Small intestine (tissue), 7 donors: Measurements from ENCODE around the gene CYREN. TPM values are rescaled to one million over a fixed set of nuclear protein-coding genes. Genes with fewer than 3 reads are reported as not detected.

Experiments
- DNase-seq, 2 donors: peaks; one replicate each; pipeline versions ENCODE4 v3.0.0 to v3.0.0-alpha.2; 2013
- FAIRE-seq: peaks from 2 replicates; lab custom pipeline; 2012; peaks lifted over from hg19 to GRCh38; lab: Jason Lieb, UNC
- H3K27ac ChIP-seq, 3 donors: one replicate each; pipeline ENCODE4 v1.5.1; 2013; ENCODE audit warnings: low read length in 2 of 3, mild to moderate bottlenecking in 2 of 3, control low read depth in 1 of 3, inconsistent platforms in 1 of 3, low read depth in 1 of 3, moderate library complexity in 1 of 3
- H3K27me3 ChIP-seq, 3 donors: one replicate each; pipeline ENCODE4 v1.6.1; 2013; ENCODE audit warnings: low read length in 3 of 3, inconsistent platforms in 1 of 3; ENCODE audit not compliant: control insufficient read depth in 3 of 3, insufficient read depth in 3 of 3
- H3K36me3 ChIP-seq, 3 donors: one replicate each; pipeline ENCODE4 v1.6.1; 2013; ENCODE audit warnings: low read length in 3 of 3, inconsistent platforms in 1 of 3, low read depth in 1 of 3, mild to moderate bottlenecking in 1 of 3, moderate library complexity in 1 of 3; ENCODE audit not compliant: control insufficient read depth in 3 of 3, insufficient read depth in 2 of 3
- H3K4me1 ChIP-seq, 3 donors: one replicate each; pipeline ENCODE4 v1.6.1; 2013; ENCODE audit warnings: low read length in 2 of 3, inconsistent platforms in 1 of 3, low read depth in 1 of 3, mild to moderate bottlenecking in 1 of 3, moderate library complexity in 1 of 3; ENCODE audit not compliant: control insufficient read depth in 3 of 3, insufficient read depth in 2 of 3
- H3K4me3 ChIP-seq, 3 donors: one replicate each; pipeline ENCODE4 v1.5.1; 2013; ENCODE audit warnings: low read length in 3 of 3, control low read depth in 1 of 3, inconsistent platforms in 1 of 3, low read depth in 1 of 3, mild to moderate bottlenecking in 1 of 3, moderate library complexity in 1 of 3
- H3K9me3 ChIP-seq, 2 donors: one replicate each; pipeline ENCODE4 v1.6.1; 2013; ENCODE audit warnings: low read depth in 1 of 2, low read length in 1 of 2; ENCODE audit not compliant: control insufficient read depth in 2 of 2, insufficient read depth in 1 of 2
- WGBS, 3 donors: extraction: QIAGEN DNeasy Blood & Tissue Kit; methylation state at CpG; one replicate each; pipeline ENCODE4 v1.1.7; 2013; 5-methylcytosine and 5-hydroxymethylcytosine counted together
- polyA plus RNA-seq, 4 donors: library from polyadenylated mRNA; stranded (reverse) in 3 of 4; unstranded in 1 of 4; fragments of 200-250 nt in 3 of 4; fragments of 120-200 nt in 1 of 4; gene quantifications; one replicate each; pipeline versions ENCODE4 v1.2.1 to v1.2.3, GENCODE V29; 2013
- donor health status: healthy with polysubstance abuse.
- donor health status: control.
- donor health status: control.
- donor health status: Bipolar disorder and iron deficiency.
- donor health status: healthy.

CYREN gene
- polyA plus RNA-seq, 4 donors = 26.6 to 33.8 (median 28.9) TPM

DNA sequence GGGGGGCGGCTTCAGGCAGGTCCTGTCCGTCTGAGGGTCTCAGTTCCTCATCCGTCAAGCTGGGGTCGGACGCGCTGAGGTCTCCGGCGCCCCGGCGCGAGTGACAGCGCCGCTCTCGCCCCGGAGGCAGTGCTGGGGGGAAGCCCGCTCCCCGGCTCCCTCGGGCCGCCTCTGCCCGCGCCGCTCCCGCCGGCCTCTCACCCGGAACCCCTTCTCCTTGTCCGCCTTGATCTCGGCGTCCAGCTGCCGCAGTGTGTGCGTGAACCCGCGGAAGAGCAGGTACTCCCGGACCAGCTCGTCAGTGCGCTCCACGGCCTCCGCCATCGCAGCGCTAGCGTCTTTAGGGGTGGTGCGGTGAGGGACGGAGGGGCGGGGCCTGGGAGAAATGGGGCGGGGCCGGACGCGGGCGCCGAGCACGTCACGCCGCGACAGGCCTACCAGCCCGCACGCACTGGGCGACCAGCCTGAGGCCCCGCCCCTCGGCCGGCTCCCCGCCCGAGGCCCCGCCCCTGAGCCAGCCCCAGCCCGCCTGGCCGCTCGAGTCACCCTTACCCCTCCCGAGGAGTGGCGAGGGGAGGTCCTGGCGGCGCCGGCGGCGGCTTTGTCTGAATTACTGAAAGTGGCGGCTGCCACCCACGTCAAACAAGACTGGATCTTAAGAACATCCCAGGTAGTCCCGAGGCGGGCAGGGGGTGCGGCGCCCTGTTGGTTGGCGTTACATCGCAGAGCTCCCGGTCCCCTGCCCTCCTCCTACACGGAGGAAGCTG, 40.9 kb upstream of the CYREN start, which contains the start of gene WDR91:
Gene WDR91, minus strand, starts transcription at position 348 of the 767 bp plus-strand sequence. Its CDS starts 24 bp downstream, at position 324.
- no peaks in the 10 kb centered on the region for H3K9me3 ChIP-seq
- peaks cover 0 to 3% (median 0%) of the 10 kb centered on the region in 3 donors for H3K4me1 ChIP-seq
- peaks cover 0 to 31% (median 0%) of the 10 kb centered on the region in 3 donors for H3K27me3 ChIP-seq
- peak within 1 kb of the TSS; percentile 73 to 83 (median 78) for H3K4me3 ChIP-seq
- FAIRE-seq (no peak), DNase-seq (peak; percentile 93 to 96)
- 0 to 1% (median 0%) methylated on average over 68 to 82 of the region's 82 CpGs for whole genome bisulfite sequencing, 3 donors
- peak within 1 kb of the TSS; percentile 58 to 96 (median 70) for H3K27ac ChIP-seq
- H3K36me3 ChIP-seq = no peaks in the 10 kb centered on the region

DNA sequence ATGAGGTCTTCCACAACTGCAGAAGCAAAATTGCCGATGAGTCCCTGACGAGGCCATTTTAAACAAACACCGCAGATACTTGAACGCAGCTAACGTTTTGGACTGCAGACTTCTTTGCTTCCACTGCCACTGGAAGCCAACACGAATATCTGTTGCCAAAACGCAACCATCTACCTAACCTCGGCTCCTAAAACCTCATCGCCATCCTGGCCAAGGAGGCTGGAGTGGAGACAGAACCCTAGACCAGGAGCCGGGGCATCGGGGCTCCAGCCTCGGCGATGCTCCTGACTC, 40.3 kb upstream of the CYREN start:
- Histone ChIP-seq H3K9me3 (no peaks in the 10 kb centered on the region), H3K4me3 (peak overlapping the region; percentile 73 to 83 (median 78)), H3K36me3 (peaks cover 0 to 2% (median 0%) of the 10 kb centered on the region in 3 donors), H3K27me3 (peaks cover 0 to 31% (median 0%) of the 10 kb centered on the region in 3 donors), H3K4me1 (peaks cover 0 to 3% (median 0%) of the 10 kb centered on the region in 3 donors), H3K27ac (peak overlapping the region; percentile 58 to 96 (median 70))
- no peak for FAIRE-seq
- WGBS, 3 donors = 0 to 1% (median 1%) methylated on average over 13 of the region's 13 CpGs
- DNase-seq = no peak

DNA sequence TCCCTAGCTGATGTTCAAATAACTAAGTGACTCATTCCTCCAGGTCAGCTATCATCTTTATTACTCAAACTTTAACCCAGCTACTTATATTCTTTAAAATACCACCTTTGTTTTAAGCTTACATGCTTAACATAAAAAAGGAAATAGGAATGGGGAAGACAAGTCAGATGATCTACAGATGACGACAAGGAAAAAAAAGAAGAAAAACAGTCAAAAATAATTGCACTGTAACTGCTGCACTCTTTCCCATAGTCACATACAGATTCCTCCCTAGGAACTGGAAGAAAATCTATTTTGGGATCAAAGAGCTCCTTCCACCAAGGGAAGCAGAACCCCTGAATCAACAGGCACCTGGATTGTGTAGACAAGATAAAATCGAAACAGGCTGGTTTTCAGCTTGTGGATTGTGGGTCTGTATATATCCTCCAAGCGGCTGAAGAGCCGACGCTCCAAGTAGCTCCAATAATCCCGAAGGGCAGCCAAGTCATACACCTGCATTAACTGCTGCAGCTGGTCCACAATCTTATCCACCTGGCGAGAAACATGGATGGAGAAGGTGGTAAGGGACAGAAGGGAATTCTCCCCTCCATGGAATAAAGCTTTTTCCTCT, 38.8 kb upstream of the CYREN start:
- peaks cover 0 to 7% (median 1%) of the 10 kb centered on the region in 3 donors for H3K36me3 ChIP-seq
- no peak for DNase-seq
- no peak overlapping the region for H3K27ac ChIP-seq
- peaks cover 0 to 18% (median 0%) of the 10 kb centered on the region in 3 donors for H3K27me3 ChIP-seq
- no peak for FAIRE-seq
- peaks cover 0 to 3% (median 0%) of the 10 kb centered on the region in 3 donors for H3K4me1 ChIP-seq
- WGBS, 3 donors = 73 to 87% (median 74%) methylated on average over 7 of the region's 7 CpGs
- H3K4me3 ChIP-seq = no peak overlapping the region
- H3K9me3 ChIP-seq = no peaks in the 10 kb centered on the region

DNA sequence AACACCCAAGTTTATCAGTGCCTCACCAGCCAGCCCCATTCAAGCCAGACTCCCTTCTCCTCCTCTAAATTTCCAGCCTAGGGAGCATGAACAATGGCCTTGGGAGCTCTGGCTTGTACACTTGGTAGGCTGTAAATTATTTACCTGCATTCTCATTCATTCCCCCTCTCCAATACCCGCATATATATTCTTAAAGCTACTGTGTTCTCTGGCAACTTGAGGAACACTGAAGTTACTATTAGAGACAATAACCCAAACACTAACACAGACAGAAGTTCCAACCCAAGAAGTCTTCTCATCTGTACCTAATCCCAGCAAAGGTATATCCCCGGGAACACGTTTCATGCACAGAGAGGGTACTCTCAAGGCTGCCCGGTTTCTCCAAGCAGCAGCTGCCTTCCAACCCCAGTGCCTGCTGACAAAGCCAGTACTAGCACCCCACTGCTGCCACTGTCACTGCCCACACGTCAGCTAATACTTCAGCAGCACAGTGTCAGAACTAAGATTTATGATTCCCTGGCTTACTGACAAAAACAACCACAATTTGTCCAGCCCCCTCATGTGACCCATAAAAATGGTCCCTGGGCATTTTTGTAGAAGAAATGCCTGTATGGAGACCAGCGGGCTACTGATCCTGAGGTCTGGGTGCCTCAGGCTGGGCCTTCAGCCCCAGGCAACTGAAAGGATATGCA, 37.7 kb upstream of the CYREN start:
- FAIRE-seq = no peak
- H3K27me3 ChIP-seq = peaks cover 0 to 8% (median 0%) of the 10 kb centered on the region in 3 donors
- 76 to 87% (median 82%) methylated on average over 6 of the region's 6 CpGs for WGBS, 3 donors
- peaks cover 0 to 11% (median 3%) of the 10 kb centered on the region in 3 donors for H3K36me3 ChIP-seq
- no peaks in the 10 kb centered on the region for H3K9me3 ChIP-seq
- H3K4me3 ChIP-seq = no peak overlapping the region
- no peak overlapping the region for H3K27ac ChIP-seq
- DNase-seq = no peak
- H3K4me1 ChIP-seq = peaks cover 0 to 3% (median 0%) of the 10 kb centered on the region in 3 donors

DNA sequence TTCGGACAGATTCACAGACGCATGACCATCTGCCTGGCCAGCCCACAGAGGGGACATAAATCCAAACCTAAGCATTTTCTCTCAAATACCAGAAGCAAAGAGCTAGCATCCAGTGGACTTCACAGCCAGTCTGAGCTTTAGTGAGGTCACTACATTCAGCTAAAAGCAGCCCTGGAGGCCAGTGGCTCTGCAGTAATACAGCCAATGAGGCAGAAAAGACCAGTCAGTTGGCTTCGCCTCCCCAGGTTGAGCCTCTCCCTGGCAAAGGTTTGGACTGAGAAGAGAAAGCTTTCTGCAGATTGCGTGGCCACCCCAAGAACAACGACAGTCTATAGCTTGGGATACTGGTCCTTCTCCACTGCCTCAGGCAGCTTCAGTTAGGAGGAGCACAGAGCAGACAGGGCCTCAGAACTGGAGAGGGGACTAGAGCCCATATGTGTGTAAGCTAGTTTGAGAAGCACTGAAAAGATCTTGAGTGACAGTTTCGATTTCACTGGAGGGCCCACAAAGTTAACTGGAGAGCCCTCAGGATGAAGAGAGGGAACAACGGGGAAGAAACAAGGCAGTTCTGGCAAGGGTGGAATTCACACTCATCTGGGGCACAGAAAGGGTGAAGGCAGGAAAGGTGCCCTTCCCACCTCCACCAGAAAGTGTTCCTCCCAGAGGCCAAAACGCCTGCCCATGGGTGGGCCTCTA, 37.0 kb upstream of the CYREN start:
- Histone ChIP-seq H3K27ac (no peak overlapping the region), H3K9me3 (no peaks in the 10 kb centered on the region), H3K4me1 (peaks cover 0 to 3% (median 0%) of the 10 kb centered on the region in 3 donors), H3K36me3 (peaks cover 0 to 15% (median 3%) of the 10 kb centered on the region in 3 donors), H3K27me3 (peaks cover 0 to 8% (median 0%) of the 10 kb centered on the region in 3 donors), H3K4me3 (no peak overlapping the region)
- no peak for FAIRE-seq
- no peak for DNase-seq
- 81 to 85% (median 85%) methylated on average over 8 of the region's 8 CpGs for WGBS, 3 donors

DNA sequence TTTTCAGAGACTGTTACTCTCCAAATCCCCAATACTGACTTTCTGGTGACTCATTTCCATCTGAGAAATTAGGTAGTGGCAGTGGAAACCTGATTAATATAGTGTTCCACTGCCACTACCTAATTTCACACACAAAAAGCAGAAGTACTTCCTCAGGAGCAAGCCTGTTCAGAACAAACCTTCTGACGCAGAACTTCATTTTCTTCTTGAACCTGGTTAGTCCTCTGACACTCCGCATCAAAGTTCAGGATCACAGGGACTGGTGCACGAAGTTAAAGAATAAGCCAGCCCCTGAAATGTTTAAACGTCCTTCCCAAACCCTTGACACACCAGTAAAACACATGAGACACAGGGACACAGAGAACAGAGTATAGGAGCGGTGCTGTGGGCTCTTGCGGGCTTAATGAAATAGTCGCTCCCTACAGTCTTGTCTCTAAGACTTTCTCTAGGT, 36.5 kb upstream of the CYREN start:
- no peak overlapping the region for H3K4me3 ChIP-seq
- peaks cover 0 to 15% (median 3%) of the 10 kb centered on the region in 3 donors for H3K36me3 ChIP-seq
- peaks cover 0 to 3% (median 0%) of the 10 kb centered on the region in 3 donors for H3K4me1 ChIP-seq
- no peak for FAIRE-seq
- peaks cover 0 to 8% (median 0%) of the 10 kb centered on the region in 3 donors for H3K27me3 ChIP-seq
- H3K9me3 ChIP-seq = no peaks in the 10 kb centered on the region
- H3K27ac ChIP-seq = no peak overlapping the region
- DNase-seq = no peak
- WGBS, 3 donors = 84 to 85% (median 84%) methylated on average over 7 of the region's 7 CpGs

DNA sequence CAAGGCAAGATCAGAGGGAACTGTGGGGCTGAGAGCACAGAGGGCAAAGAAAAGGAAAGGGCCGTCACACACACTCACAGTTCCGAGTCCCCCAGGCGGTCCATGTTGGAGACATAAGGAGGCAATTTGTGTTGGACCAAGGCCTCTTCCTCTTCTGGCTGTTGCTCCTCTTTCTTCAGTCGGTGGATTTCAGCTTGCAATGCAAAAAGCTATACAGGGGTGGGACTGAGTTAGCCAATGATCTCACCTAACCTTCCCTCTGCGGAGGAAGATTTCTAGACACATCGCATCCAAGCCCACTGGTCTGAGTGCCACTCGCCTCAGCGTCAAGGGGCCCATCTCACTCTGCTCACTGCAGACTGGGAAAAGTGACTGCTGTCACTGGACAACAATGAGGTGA, 35.3 kb upstream of the CYREN start:
- Histone ChIP-seq H3K4me3 (no peak overlapping the region), H3K27me3 (peaks cover 0 to 5% (median 0%) of the 10 kb centered on the region in 3 donors), H3K36me3 (peaks cover 0 to 15% (median 3%) of the 10 kb centered on the region in 3 donors), H3K9me3 (no peaks in the 10 kb centered on the region), H3K27ac (no peak overlapping the region), H3K4me1 (peaks cover 0 to 3% (median 0%) of the 10 kb centered on the region in 3 donors)
- DNase-seq = no peak
- WGBS, 3 donors = 96 to 98% (median 97%) methylated on average over 8 of the region's 8 CpGs
- no peak for FAIRE-seq
